ENCODE results near the gene RCSD1.

GRCh38 chr1:167618789-167619188, 11.2 kb upstream of the RCSD1 start:
- TF ChIP-seq CTCF (IDR thresholded peaks at IDR 0.05) (no peak), POLR2A (IDR thresholded peaks at IDR 0.05) (no peak)

Data from prostate gland (tissue), 2 donors.